ENCODE measurements around the gene CENPK.
"Not testable (repeated sequence)": the region's sequence is repeated elsewhere in the genome, so short reads cannot be mapped to it uniquely, and the experiment has no call there.

The CENPK gene

DNA sequence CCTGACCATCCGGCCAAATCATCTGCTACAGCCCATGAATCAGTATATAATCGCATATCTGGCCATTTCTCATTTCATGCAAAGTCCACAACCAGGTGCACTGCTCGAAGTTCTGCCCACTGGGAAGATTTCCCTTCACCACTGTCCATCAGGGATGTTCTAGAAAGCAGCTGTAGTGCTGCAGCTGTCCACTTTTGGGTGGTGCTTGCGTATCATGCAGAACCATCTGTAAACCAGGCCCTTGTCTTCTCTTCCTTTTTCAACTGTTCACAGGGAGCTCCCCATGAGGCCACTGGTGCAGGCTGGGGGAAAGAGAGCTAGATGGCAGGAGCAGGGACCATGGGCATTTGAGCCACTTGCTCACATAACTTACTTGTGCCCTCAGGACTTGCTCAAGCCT is 73.8 kb downstream of the CENPK start:
- DNase-seq: no peak

DNA sequence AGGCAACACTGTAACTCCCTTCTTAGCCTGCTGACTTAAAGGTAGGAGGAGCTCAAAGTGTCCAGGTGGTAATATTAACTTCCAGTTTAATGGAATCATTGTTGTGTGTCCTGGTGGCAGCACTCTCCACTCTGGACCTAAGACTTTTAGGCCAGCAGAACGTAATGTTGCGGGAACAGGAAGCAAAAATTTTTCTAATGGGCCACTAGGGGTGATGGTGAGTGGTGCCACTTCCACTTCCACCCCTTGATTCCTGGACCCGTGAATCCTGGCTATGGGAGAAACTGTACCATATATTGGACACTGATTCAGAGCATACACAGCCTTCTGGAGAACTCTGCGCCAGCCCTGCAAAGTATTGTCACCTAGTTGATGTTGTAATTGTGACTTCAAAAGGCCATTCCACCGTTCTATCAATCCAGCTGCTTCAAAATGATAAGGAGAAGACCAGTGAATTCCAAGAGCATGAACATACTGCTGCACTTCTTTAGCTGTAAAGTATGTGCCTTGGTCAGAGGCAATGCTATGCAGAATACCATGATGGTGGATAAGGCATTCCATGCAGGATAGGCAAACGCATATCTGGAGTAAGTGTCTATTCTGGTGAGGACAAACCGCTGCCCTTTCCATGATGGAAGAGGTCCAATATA is 74.8 kb downstream of the CENPK start:
- DNase-seq: not testable (repeated sequence)

- DNase-seq: not testable (repeated sequence)
Measured at GRCh38 chr5:65486803-65487202, 76.2 kb downstream of the CENPK start.

GRCh38 chr5:65485405-65485804 is 77.6 kb downstream of the CENPK start:
- no peak for DNase-seq

- DNase-seq: no peak
Measured at GRCh38 chr5:65483546-65484346, 79.2 kb downstream of the CENPK start.

DNA sequence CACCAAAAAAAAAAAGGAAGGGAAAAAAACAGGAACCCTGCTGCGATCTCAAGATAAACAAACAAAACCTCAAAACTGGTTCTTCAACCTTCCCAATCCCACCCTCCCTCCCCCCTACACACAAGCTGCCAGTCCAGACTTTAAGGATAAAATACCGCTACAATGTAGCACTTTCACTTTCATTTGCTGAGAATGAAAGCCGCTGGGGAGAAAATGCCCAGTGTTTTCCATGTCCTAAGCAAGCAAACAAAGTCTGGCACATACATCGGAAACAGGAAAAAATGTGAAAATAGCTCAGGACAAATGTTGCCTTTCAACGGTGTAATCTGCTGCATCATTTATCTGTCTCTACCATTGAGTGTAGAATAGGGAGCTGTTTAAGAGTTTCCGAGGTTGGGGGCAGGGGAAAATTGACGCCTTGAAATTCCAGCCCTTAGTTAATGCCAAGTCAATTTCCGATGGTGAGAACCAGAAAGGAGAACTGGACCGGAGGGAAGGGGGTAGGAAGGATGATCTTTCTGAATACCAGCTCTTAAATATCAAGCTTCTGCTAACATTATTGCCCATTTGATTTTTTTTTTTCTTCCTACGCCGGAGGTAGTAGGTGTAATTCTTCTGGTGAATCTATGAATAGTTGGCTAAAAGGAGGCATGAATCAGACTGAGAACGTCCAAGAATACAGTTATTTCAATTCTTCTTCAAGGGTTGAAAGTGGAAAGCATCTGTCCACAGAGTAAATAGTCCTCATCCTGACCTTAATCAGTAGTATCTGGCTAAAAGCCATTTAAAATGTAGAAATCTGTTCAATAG is 80.0 kb downstream of the CENPK start:
- no peak for DNase-seq

GRCh38 chr5:65482296-65482735 is 80.7 kb downstream of the CENPK start:
- DNase-seq: no peak

- peak; percentile 79 for DNase-seq
Measured at GRCh38 chr5:65481635-65482295, 81.2 kb downstream of the CENPK start, which contains the start of gene ADAMTS6. TSS of gene ADAMTS6 (minus strand) at chr5:65481920. CDS start at chr5:65473673, 8,247 bp downstream.

DNA sequence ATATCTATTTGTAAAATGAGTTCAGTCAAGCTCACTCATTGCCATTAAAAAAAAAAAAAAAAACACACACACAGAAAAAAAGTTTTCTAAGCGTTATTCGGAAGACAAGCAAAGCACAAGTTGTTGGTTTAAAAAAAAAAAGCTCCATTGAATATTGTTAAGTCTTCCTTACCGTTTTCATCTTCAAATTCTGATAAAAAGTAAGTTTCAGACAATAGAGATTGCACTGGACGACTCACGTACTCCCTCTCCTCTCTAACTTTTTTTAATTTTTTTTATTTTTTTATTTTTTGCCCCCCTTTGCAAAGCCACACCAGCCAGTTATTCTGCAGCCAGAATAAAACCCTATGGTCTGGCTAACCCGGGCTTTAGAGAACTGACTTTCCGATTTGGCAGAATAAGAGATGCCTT is 81.8 kb downstream of the CENPK start:
- no peak for DNase-seq

- DNase-seq: peak; percentile 26
Measured at GRCh38 chr5:65480306-65480865, 82.6 kb downstream of the CENPK start.

- DNase-seq: no peak
Measured at GRCh38 chr5:65479527-65479926, 83.4 kb downstream of the CENPK start.

DNA sequence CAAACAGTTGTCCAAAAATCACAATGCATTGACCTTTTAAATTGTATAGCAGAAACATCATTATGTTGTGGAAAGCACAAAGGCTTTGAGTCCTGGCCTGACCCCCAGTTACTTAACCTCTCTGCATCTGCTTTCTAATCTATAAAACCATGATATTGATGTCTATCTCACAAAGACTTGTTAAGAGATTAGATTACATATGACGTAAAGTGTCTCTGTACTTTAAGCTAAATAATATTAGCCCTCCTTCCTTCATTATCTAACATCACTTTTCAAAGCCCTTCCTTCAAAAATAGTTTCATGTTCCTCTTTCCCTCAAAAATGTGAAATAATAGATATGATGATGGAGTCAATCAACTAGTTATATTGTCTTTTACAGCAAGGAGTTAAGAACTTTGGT is 84.6 kb downstream of the CENPK start:
- DNase-seq: no peak

DNA sequence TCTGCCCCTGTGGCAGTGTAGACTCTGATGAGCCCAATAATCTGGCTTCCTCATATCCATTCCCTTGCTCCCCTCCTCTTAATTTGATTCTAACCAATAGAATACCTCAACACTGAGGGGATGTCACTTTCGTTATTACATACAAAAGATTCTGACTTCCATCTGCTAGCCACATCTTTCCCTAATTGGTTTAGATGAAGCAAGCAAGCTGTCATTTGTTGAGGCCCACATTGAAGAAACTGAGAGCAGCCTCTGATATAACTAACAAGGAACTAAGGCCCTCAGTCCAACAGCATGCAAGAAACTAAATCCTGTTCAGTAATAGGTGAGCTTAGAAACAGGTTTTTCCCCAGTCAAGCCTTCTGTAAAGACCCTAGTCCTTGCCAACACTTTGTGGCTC is 87.1 kb downstream of the CENPK start:
- no peak for DNase-seq

GRCh38 chr5:65475336-65475735 is 87.6 kb downstream of the CENPK start:
- DNase-seq: no peak

GRCh38 chr5:65474130-65474711 is 88.7 kb downstream of the CENPK start:
- no peak for DNase-seq

GRCh38 chr5:65468633-65469032 is 94.3 kb downstream of the CENPK start:
- no peak for DNase-seq
